ENCODE data around the gene LIPH.

DNA sequence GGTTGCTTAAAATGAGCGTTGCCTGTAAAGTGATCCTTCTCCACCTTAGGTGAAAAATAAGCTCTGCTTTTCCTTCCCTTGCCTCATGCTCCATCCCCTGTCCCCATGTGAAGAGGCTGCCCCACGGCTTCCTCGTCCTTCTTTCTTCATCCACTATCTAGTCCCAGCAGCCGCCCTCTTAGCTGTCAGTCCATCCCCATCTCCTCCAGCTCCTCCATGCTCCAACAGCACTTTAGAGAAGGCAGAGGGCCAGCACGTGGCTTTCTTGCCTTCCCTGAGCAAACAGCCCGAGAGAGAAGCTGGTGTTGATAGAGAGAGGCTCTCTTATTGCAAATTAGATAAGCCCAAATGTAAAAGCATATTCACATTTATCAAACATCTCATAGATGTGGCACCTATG, 44.5 kb downstream of the LIPH start:
- TF ChIP-seq, protein P1, sequence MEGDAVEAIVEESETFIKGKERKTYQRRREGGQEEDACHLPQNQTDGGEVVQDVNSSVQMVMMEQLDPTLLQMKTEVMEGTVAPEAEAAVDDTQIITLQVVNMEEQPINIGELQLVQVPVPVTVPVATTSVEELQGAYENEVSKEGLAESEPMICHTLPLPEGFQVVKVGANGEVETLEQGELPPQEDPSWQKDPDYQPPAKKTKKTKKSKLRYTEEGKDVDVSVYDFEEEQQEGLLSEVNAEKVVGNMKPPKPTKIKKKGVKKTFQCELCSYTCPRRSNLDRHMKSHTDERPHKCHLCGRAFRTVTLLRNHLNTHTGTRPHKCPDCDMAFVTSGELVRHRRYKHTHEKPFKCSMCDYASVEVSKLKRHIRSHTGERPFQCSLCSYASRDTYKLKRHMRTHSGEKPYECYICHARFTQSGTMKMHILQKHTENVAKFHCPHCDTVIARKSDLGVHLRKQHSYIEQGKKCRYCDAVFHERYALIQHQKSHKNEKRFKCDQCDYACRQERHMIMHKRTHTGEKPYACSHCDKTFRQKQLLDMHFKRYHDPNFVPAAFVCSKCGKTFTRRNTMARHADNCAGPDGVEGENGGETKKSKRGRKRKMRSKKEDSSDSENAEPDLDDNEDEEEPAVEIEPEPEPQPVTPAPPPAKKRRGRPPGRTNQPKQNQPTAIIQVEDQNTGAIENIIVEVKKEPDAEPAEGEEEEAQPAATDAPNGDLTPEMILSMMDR (conservative IDR thresholded peaks at IDR 0.05; ENCODE audit: low read length), result no peak
- TF ChIP-seq EZH2phosphoT487 (IDR thresholded peaks at IDR 0.05; ENCODE audit: borderline replicate concordance), result no peak
